HG03175 (cell line): ENCODE results near the gene MAPT.
"Not testable (repeated sequence)": the region's sequence is repeated elsewhere in the genome, so short reads cannot be mapped to it uniquely, and the experiment has no call there.

Experiments used
- ATAC-seq: cut with Tn5 transposase; IDR thresholded peaks from one replicate; pipeline ENCODE4 v1.9.1; 2021; ENCODE audit warnings: mild to moderate bottlenecking, moderate library complexity; ENCODE audit not compliant: unreplicated experiment

The MAPT gene

GRCh38 chr17:45923511-45924268 is 29.3 kb downstream of the MAPT start:
- no peak for ATAC-seq

GRCh38 chr17:45924332-45924820 is 30.0 kb downstream of the MAPT start:
- no peak for ATAC-seq

- no peak for ATAC-seq
Measured at GRCh38 chr17:45925311-45925710, 31.0 kb downstream of the MAPT start.

- no peak for ATAC-seq
Measured at GRCh38 chr17:45927247-45927646, 32.9 kb downstream of the MAPT start.

GRCh38 chr17:45929344-45929743 is 35.0 kb downstream of the MAPT start:
- ATAC-seq, result no peak

GRCh38 chr17:45930420-45930951 is 36.1 kb downstream of the MAPT start:
- ATAC-seq, result no peak

GRCh38 chr17:45931677-45932076 is 37.3 kb downstream of the MAPT start:
- no peak for ATAC-seq

GRCh38 chr17:45934044-45934979 is 40.0 kb downstream of the MAPT start:
- ATAC-seq, result no peak

- no peak for ATAC-seq
Measured at GRCh38 chr17:45935197-45935709, 40.9 kb downstream of the MAPT start.

- no peak for ATAC-seq
Measured at GRCh38 chr17:45935710-45936509, 41.6 kb downstream of the MAPT start.

GRCh38 chr17:45936610-45937009 is 42.3 kb downstream of the MAPT start:
- no peak for ATAC-seq

GRCh38 chr17:45937186-45937585 is 42.8 kb downstream of the MAPT start:
- ATAC-seq, result not testable (repeated sequence)

- ATAC-seq, result no peak
Measured at GRCh38 chr17:45939395-45939794, 45.0 kb downstream of the MAPT start.

GRCh38 chr17:45940293-45940692 is 45.9 kb downstream of the MAPT start:
- ATAC-seq, result no peak

- ATAC-seq, result no peak
Measured at GRCh38 chr17:45940826-45941225, 46.5 kb downstream of the MAPT start.

GRCh38 chr17:45941395-45941794 is 47.0 kb downstream of the MAPT start:
- no peak for ATAC-seq

GRCh38 chr17:45942284-45942683 is 47.9 kb downstream of the MAPT start:
- no peak for ATAC-seq

- ATAC-seq, result no peak
Measured at GRCh38 chr17:45946841-45947256, 52.5 kb downstream of the MAPT start.

GRCh38 chr17:45948498-45948880 is 54.1 kb downstream of the MAPT start:
- no peak for ATAC-seq

GRCh38 chr17:45948881-45949624 is 54.7 kb downstream of the MAPT start:
- ATAC-seq, result no peak
